HG03460 (cell line): ENCODE data around the gene SNRNP27.
"Not testable (repeated sequence)": the region's sequence is repeated elsewhere in the genome, so short reads cannot be mapped to it uniquely, and the experiment has no call there.

ENCODE experiments used
- ATAC-seq: cut with Tn5 transposase; IDR thresholded peaks from one replicate; pipeline ENCODE4 v1.9.1; 2021; ENCODE audit not compliant: unreplicated experiment

The SNRNP27 gene

DNA sequence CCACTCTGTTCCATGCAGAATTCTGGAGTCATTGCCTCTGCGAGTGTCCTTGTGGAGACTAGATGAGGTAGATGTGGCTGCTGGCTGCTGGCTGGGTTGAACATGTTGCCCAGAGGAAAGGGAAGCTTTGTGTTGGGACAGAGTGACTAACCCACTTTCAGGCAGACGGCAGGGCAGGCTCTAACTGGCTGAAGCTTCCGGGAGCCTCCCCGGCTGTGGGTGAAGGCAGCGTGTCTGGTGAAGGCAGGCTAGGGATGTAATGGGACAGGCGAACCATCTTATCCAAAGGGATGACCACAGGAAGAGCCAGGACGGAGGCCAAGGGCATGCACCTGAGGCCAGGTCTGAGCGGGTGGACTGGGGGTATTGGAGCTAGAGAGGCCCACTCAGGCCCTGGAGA is 51.7 kb downstream of the SNRNP27 start:
- no peak for ATAC-seq

DNA sequence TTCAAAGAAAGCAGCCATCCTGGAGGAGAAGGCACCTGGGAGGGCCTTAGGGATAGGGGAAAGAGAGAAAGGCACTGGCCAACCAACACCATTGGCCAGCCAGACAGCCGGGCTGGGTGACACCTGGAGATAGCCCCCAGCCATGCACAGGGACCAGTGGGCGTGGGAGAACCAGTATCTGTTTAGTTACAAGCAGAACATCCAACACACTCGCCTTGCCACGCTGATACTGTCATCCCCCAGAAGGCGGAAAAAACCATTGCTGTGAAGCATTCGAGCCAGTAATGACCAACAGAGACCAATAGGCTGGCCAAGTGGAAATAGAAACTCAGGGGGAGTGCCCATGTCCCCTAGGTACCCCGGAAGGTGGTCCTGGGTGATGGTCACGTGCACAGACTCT is 52.2 kb downstream of the SNRNP27 start:
- ATAC-seq, result no peak

DNA sequence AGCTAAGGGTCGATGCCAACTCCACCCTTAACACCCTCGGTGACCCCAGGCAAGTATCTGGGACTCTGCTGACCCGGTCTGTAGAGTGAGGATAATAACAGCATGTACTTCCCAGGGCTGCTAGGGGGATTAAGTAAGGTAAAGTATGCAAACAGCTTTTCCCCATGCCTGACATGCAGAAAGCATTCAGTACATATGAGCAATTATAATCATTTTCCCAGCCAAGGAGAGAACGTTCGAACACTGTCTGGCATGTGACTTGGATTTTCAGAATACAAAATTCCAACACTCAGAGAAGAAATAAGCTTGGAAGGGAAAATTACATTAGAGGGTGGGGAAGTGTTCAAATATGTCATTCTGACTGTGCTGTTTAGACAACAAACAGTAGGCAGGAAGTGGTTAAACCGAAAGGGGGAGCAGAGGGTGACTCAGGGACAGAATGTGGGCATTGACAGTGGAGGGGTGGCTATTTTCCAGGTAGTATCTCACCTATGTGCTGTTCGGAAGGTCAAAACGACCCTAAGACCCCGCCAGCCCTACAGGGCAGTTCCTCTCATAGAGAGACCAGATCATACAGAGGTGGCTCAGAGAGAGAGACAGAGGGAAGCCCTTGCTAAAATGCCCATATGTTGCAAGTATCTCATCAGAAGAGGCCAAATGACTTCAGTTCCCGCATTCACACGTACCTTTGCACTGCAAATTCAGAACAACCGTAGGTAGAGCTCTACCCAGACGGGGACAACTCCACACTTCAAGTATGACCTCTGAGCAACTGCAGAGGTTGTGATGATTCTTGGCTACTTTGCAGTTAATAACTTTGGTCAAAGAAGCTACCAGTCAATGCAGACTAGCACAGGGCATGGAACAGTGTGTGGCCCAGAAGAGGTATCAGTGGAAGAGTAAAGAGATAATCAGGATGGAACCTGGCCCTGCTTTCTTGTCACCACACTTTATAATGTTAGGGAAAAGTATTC is 52.9 kb downstream of the SNRNP27 start:
- peak; percentile 81 for ATAC-seq

DNA sequence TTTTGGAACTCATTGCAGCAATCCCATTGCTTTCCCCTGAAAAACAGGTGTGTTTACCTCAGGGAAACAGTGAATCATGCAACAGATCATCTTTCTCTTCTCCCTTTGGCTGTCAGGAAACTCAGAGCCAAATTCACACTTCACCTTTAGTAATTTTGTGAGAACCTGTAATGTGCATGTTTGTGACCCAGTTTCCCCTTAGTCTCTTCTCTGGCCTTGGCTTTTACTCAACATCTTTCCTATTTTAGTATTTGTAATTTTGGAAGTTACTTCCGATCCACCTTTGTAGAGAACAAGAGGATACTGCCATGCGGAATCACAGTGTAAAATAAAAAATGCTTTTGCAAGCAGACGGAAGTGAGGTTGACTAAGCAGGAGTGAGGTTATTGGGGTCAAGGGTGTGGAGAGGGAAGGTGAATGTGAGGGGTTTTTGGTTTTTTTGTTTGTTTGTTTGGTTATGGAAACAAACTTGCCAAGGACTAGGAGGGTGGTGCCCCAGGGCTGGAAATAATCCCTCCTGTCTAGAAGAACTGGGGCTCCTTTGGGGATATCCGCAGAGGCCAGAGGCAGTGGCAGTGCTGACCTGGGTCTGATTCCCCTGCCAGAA is 53.7 kb downstream of the SNRNP27 start:
- no peak for ATAC-seq

DNA sequence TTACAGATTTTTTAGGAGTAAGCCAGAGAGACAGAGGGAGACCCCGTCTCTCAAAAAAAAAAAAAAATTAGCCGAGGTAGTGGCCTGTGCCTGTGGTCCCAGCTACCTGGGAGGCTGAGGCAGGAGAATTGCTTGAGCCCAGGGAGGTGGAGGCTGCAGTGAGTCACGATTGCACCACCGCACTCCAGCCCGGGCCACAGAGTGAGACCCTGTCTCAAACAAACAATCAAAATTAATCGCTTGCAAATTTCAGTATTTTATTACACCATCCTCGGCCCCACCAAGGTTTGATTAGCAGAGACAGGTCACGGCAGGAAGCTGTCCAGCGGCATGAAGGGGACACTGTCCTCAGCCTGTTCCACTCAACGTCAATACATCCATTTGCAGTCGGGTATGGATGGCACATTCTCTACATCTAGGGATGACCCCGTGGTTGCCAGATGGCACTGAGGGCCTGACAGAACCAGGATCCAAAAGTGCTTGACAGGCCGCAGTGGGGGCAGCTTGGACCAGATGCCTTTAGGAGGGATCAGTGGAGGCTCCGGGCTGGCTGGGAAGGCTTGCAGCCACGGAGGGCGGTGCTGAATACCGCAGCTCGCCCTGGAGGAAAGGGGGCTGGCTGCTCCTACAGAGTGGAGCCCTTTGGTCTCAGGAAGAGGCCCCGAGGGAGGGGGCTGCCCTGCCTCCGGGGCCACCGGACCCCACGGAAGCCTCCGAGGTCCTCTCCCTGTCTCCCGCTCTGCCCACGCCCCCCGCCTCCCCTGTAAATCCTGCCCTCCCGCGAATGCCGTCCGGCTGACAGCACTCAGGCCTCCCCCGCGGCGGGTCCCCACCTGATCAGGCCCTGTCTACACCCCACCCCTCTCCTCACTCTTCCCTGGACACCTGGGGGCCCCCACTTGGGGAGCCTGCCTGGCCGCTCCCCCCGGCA is 54.5 kb downstream of the SNRNP27 start:
- ATAC-seq, result no peak

DNA sequence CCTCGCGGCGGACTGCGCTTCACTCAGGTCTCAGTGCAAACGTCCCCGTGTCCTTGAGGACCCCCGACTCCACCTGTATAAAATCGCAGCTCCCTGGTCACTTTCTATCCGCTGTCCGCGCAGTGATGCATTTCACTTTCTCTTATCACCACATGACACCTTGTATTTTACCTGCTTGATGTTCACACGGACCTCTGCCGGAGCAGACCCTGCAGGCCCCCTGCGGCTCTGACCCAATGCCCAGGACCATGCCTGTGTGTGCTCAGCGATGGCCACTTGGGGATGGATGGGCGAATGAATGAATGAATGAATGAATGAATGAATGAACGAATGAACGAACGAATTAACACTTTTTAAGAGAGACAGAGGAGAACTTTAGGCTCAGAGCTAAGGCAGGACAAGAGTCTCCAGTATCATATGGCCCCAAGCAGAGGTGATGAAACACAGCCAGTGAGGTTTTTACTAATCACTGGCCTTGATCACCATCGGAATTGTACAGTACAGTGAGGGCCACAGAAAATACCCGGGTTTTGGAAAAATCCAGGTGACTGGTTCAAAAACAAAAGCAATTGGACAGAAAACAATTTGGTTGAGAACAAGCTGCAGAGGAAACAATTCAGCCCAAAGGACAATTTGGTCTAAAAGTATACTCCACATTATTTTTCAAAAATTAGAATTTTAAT is 55.3 kb downstream of the SNRNP27 start:
- no peak for ATAC-seq

DNA sequence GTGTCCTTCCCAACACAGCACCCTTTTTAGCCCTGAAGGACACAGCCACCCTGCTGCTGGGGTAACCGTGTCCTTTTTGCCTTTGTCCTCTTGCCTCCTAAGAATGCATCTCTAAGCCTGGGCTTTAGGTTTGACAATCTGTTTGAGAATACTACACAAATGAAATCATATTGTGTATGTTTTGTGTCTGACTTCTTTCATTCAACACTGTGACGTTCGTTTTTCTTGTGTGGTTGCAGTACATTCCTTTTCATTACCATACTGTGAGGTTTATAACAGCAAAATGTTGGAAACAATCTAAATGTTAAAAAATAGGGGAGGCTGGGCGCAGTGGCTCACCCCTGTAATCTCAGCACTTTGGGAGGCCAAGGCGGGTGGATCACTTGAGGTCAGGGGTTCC is 56.5 kb downstream of the SNRNP27 start:
- no peak for ATAC-seq

DNA sequence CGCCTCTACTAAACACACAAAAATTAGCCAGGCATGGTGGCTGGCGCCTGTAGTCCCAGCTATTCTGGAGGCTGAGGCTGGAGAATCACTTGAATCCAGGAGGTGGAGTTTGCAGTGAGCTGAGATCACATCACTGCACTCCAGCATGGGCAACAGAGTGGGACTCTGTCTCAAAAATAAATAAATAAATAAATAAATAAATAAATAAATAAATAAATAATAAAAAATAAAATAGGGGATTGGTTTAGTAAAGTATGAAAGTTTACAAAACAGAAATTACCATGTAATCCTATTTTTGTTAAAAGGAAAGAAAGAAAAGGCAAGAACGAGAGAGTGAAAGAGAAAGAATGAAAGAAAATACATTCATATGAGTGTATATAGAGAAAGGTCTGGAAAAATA is 56.9 kb downstream of the SNRNP27 start:
- not testable (repeated sequence) for ATAC-seq

DNA sequence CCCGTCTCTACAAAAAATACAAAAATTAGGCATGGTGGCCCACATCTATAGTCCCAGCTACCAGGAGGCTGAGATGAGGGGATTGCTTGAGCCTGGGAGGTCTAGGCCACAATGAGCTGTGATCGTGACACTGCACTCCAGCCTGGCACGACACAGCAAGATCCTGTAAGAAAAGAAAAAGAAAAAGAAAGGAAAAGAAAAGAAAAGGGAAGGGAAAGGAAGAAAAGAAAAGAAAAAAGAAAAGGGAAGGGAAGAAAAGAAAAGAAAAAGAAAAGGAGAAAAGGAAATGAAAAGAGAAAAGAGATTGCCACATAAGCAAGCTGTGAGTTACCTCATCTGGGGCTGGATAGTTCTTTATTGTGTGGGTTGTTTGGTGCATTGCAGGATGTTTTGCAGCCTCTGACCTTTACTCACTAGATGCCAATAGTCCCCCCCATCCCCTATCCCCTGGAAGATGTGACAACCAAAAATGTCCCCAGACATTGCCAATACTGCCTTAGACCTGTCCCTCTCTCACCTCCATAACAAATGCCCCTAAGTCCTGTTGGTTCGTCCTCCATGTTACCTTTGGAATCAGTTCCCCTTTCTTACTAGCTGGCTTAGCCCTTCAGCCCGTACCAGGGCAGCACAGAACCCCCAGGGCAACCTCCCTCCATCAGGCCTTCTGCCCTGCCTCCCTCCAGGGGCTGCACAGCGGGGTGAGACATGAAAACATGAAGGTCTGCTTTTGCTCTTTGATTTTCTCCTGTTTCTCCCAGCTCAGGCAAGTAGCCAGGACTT is 58.8 kb downstream of the SNRNP27 start:
- no peak for ATAC-seq

DNA sequence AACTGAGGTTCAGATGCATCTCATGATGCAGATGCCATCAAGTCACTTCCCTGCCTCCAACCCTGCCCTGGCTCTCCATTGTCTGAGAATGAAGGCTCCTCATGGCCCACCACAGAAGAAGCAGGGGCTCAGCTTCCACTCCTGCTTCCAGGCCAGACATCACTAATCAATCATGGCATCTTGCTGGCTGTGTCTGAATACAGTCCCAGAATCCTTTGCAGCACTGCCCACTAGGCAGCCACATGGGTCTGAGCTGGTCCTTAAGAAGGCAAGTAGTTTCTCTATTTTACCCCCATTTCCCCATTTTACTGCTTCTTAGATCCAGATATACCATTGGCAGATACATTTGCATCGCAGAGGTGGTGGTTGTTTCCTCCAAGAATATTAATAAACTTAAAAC is 60.3 kb downstream of the SNRNP27 start:
- ATAC-seq, result no peak
